ENCODE measurements around the gene PPA1.
"Not testable (repeated sequence)": the region's sequence is repeated elsewhere in the genome, so short reads cannot be mapped to it uniquely, and the experiment has no call there.

PPA1 gene

DNA sequence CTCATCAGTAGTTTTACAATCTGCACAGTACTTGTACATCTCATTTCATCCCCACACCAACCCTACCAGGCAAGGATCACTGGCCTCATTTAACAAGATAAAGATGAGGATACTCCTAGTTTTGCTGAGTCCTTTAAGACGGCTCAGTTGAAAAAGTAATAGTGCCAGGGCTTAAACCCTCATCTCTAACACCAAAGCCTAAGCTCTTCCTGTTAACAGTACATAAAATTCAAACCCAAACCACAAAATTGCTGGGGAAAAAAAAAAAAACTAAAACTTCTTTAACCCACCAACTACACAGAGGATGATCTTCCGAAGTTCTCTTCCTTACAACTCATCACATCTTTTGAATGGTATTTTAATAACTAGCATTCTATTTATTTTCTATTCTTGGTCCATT, 64.2 kb downstream of the PPA1 start:
- DNase-seq (ENCODE audit: low spot score), result no peak

DNA sequence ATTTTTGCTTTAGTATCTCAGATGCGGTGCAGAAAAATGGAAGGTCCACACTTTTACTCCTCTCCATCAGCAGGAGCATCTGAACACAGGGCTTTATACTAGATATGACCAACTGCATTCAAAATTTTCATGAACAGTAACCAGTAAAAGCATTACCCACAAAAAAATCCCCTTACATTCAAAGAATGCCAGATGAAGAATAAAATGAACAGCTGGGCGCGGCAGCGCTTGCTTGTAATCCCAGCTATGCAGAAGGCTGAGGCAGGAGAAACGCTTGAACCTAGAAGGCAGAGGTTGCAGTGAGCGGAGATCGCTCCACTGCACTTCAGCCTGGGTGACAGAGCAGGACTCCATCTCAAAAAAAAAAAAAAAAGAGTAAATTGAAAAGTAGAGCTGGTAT, 66.0 kb downstream of the PPA1 start:
- no peak for DNase-seq (ENCODE audit: low spot score)

DNA sequence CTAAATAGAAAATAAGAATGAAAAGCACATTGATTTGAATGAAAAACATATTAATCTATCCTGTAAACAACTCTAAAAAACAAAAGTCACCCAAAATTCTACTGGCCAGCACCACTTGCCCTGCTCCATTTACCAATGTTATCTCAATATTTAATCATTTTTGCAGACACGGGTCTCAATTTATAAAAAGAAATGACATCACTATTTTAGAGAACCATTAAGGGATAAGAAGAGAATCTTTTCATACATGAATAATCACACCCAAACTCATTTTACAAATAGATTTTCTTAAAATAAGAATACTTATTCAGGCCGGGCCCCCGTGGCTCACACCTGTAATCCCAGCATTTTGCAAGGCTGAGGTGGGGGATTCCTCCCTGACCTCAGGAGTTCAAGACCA, 66.8 kb downstream of the PPA1 start:
- DNase-seq (ENCODE audit: low spot score), result no peak

- no peak for DNase-seq (ENCODE audit: low spot score)
Observed at GRCh38 chr10:70164163-70164562, 69.1 kb downstream of the PPA1 start.

DNA sequence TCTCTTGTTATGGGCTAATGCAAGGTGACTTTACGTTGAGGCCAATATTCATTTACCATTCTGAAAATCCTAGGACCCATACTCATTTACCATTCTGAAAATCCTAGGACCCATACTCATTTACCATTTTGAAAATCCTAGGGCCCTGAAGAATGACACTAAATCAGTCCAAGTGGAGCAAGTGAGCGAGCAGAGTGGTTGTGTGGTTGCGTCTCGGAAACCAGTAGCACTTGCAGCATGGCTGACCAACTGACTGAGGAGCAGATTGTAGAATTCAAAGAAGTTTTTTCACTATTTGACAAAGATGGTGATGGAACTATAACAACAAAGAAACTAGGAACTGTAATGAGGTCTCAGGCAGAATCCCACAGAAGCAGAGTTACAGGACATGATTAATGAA, 69.8 kb downstream of the PPA1 start:
- DNase-seq (ENCODE audit: low spot score), result no peak

GRCh38 chr10:70162892-70163201, 70.4 kb downstream of the PPA1 start:
- DNase-seq (ENCODE audit: low spot score), result no peak

DNA sequence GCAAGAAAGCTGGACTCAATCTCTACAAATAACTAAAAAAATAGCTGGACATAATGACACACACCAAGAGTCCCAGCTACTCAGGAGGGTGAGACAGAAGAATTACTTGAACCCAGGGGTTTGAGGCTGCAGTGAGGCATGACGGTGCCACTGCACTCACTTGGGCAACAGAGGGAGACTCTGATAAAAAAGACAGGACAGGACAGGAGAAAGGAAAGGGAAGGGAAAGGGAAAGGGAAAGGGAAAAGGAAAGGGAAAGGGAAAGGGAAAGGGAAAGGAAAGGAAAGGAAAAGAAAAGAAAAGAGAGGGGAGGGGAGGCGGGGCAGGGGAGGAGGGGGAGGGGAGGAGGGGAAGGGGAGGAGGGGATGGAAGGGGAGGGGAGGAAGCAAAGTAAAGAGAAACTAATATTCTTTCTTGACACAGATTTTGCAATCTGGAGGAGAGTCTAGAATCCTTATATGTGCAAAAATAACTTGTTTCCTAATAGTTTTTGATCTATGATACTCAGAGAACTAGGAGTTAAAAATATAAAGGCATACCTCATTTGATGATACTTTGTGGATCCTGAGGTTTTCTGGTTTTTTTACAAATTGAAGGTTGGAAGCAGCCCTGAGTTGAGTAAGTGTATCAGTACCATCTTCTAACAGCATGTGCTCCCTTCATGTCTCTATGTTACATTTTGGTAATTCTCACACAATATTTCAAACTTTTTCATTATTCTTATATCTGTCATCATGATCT, 70.9 kb downstream of the PPA1 start:
- DNase-seq (ENCODE audit: low spot score), result no peak

- no peak for DNase-seq (ENCODE audit: low spot score)
Observed at GRCh38 chr10:70160798-70161197, 72.4 kb downstream of the PPA1 start.

DNA sequence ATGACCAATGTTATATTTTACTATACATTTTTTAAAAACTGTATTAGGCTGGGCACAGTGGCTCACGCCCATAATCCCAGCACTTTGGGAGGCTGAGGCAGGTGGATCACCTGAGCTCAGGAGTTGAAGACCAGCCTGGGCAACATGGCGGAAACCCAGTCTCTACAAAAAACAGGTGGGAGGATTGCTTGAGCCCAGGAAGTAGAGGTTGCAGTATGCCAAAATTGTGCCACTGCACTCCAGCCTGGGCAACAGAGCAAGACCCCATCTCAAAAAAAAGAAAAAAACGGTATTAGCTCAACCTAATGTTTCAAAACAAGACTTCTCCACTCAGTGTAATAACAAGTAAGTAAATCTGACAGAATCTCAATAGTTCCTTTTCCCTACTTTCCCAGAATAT, 73.9 kb downstream of the PPA1 start:
- not testable (repeated sequence) for DNase-seq (ENCODE audit: low spot score)

- DNase-seq (ENCODE audit: low spot score), result no peak
Observed at GRCh38 chr10:70158113-70158512, 75.1 kb downstream of the PPA1 start.

DNA sequence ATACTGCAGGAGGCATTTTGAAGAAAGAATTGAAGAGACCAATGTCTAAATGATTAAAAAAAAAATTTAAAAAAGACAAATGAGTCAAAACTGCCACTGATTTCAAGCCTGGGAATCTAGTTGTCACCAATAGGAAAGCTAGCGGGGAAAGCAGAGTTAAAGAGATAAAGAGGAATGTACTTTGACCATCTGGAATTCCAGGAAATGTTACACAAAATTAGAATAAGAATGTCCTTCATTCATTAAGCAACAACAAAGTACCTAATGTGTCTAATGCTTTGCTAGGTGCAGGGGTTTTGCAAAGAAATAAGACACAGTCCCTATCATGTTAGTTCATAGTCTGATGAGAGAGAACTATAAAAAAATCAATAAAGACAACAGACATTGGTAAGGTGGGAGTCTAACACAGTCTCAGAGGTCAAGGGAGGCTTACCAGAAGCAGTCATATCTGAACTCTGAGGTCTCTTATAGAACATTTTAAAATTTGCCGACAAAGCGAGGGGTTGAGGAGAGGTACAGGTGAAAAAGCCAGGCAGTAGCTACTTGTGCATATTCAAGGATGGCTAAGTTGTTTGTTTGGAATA, 77.9 kb downstream of the PPA1 start:
- no peak for DNase-seq (ENCODE audit: low spot score)
